Measurements from ENCODE around the gene B4GALT7. TPM values are rescaled to one million over a fixed set of nuclear protein-coding genes. Genes with fewer than 3 reads are reported as not detected.

Gene B4GALT7
- total RNA-seq, 1 experiment from 2014 or later = 15.0 TPM

DNA sequence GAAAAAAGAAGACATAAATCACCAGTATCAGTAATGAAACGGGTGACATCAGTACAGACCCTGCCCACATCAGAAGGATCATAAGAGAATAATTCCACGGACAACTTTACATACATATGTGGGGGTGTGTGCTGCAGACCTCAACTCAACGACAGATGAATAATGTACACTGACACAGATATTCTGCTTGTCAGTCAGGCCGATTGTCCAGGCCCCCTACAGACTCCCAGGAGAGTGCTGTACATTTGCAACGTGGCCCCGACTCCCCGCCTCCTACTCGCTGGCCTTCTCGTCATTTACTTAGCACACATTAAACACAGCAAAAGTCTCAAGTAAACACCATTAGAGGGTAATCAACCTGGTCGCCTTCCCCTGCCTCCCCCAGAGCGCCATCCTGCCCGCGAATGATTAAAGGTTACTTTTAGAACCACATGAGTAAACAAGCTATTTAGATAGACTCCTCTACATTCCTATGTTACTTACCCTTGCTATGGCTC is 11.5 kb upstream of the B4GALT7 start:
- Histone ChIP-seq H3K27ac (ENCODE audit: low read depth, low read length, poor library complexity, severe bottlenecking) (no peak overlapping the region), H3K4me3 (ENCODE audit: low read depth, low read length, poor library complexity, severe bottlenecking) (no peak overlapping the region), H3K4me1 (ENCODE audit: insufficient read depth, low read length, poor library complexity, severe bottlenecking) (no peaks in the 10 kb centered on the region), H3K27me3 (replicated peaks; ENCODE audit: insufficient read depth, low read depth, low read length, poor library complexity) (peaks cover 28% of the 10 kb centered on the region), H3K36me3 (ENCODE audit: insufficient read depth, low read length, poor library complexity, severe bottlenecking) (peaks cover under 1% of the 10 kb centered on the region), H3K9me3 (ENCODE audit: low read depth, low read length, poor library complexity, severe bottlenecking) (no peaks in the 10 kb centered on the region)
- intact Hi-C loops (cut with micrococcal nuclease; ENCODE audit: unreplicated experiment) = no loop called here
- DNase-seq (ENCODE audit: low spot score) = no peak
- ChIA-PET CTCF (interaction anchor here (0.6 kb wide), 1 partner anchor 935 kb away, joined by 3 read pairs; no protein-coding TSS in a partner anchor), POLR2A (ENCODE audit: low non-redundant PET) (no interaction called here)
- TF ChIP-seq EZH2 (IDR thresholded peaks at IDR 0.05; ENCODE audit: borderline replicate concordance, low read depth, low read length, poor library complexity, severe bottlenecking) = no peak
- TF ChIP-seq, protein P1, sequence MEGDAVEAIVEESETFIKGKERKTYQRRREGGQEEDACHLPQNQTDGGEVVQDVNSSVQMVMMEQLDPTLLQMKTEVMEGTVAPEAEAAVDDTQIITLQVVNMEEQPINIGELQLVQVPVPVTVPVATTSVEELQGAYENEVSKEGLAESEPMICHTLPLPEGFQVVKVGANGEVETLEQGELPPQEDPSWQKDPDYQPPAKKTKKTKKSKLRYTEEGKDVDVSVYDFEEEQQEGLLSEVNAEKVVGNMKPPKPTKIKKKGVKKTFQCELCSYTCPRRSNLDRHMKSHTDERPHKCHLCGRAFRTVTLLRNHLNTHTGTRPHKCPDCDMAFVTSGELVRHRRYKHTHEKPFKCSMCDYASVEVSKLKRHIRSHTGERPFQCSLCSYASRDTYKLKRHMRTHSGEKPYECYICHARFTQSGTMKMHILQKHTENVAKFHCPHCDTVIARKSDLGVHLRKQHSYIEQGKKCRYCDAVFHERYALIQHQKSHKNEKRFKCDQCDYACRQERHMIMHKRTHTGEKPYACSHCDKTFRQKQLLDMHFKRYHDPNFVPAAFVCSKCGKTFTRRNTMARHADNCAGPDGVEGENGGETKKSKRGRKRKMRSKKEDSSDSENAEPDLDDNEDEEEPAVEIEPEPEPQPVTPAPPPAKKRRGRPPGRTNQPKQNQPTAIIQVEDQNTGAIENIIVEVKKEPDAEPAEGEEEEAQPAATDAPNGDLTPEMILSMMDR (conservative IDR thresholded peaks at IDR 0.05; ENCODE audit: low read depth, low read length) = no peak
- BruUV-seq (replicated peaks) = no TSS peak

DNA sequence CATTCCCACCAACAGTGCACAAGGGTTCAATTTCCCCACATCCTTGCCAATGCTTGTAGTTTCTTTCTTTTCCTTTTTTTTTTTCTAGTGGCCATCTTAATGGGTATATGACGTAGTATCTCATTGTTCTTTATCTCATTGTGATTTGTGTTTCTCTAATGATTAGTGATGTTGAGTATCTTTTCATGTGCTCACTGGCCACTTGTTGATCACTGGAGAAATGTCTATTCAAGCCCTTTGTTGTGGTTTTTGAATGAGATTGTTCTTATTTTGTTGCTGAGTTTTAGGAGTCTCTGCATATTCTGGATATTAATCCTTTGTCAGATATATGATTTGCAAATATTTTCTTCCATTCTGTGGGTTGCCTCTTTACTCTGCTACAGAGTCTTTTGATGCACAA is 9.5 kb upstream of the B4GALT7 start:
- no TSS peak for BruUV-seq (replicated peaks)
- Histone ChIP-seq H3K4me3 (ENCODE audit: low read depth, low read length, poor library complexity, severe bottlenecking) (no peak overlapping the region), H3K36me3 (ENCODE audit: insufficient read depth, low read length, poor library complexity, severe bottlenecking) (peaks cover 20% of the 10 kb centered on the region), H3K9me3 (ENCODE audit: low read depth, low read length, poor library complexity, severe bottlenecking) (no peaks in the 10 kb centered on the region), H3K27me3 (replicated peaks; ENCODE audit: insufficient read depth, low read depth, low read length, poor library complexity) (peaks cover 17% of the 10 kb centered on the region), H3K27ac (ENCODE audit: low read depth, low read length, poor library complexity, severe bottlenecking) (no peak overlapping the region), H3K4me1 (ENCODE audit: insufficient read depth, low read length, poor library complexity, severe bottlenecking) (no peaks in the 10 kb centered on the region)
- intact Hi-C loops (cut with micrococcal nuclease; ENCODE audit: unreplicated experiment) = no loop called here
- ChIA-PET CTCF (no interaction called here), POLR2A (ENCODE audit: low non-redundant PET) (no interaction called here)
- no peak for TF ChIP-seq EZH2 (IDR thresholded peaks at IDR 0.05; ENCODE audit: borderline replicate concordance, low read depth, low read length, poor library complexity, severe bottlenecking)
- TF ChIP-seq, protein P1 (conservative IDR thresholded peaks at IDR 0.05; ENCODE audit: low read depth, low read length) = no peak
- DNase-seq (ENCODE audit: low spot score) = no peak

DNA sequence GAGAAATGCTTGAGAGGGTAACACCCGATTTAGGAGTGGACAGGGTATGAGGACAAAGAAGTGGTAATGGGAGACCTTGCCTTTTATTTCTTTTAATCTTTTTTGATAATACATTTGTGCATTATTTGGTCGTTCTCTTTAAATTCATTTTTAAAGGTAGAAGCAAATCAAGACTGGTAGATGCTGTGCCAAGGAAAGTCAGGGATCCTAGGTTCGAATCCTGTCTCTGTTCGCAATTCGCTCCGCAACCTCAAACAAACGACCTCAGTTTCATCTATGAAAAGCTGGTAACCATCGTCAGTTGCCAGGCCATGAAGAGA is 8.3 kb upstream of the B4GALT7 start:
- TF ChIP-seq, protein P1 (conservative IDR thresholded peaks at IDR 0.05; ENCODE audit: low read depth, low read length) = no peak
- no peak for TF ChIP-seq EZH2 (IDR thresholded peaks at IDR 0.05; ENCODE audit: borderline replicate concordance, low read depth, low read length, poor library complexity, severe bottlenecking)
- peak overlapping the region; percentile 66 for H3K4me3 ChIP-seq (ENCODE audit: low read depth, low read length, poor library complexity, severe bottlenecking)
- H3K9me3 ChIP-seq (ENCODE audit: low read depth, low read length, poor library complexity, severe bottlenecking) = no peaks in the 10 kb centered on the region
- intact Hi-C loops (cut with micrococcal nuclease; ENCODE audit: unreplicated experiment) = no loop called here
- peaks cover 9% of the 10 kb centered on the region for H3K27me3 ChIP-seq (replicated peaks; ENCODE audit: insufficient read depth, low read depth, low read length, poor library complexity)
- BruUV-seq (replicated peaks) = no TSS peak
- H3K27ac ChIP-seq (ENCODE audit: low read depth, low read length, poor library complexity, severe bottlenecking) = no peak overlapping the region
- ChIA-PET CTCF (no interaction called here), POLR2A (ENCODE audit: low non-redundant PET) (no interaction called here)
- no peaks in the 10 kb centered on the region for H3K4me1 ChIP-seq (ENCODE audit: insufficient read depth, low read length, poor library complexity, severe bottlenecking)
- DNase-seq (ENCODE audit: low spot score) = no peak
- H3K36me3 ChIP-seq (ENCODE audit: insufficient read depth, low read length, poor library complexity, severe bottlenecking) = peaks cover 20% of the 10 kb centered on the region
